GM13977 (cell line): ENCODE data around the gene VPS29.
"Not testable (repeated sequence)": the region's sequence is repeated elsewhere in the genome, so short reads cannot be mapped to it uniquely, and the experiment has no call there.

Experiments used
- DNase-seq: peaks from one replicate; pipeline ENCODE4 v3.0.0; 2012; ENCODE audit warnings: low spot score
- CTCF ChIP-seq: IDR thresholded peaks from 2 replicates; pipeline ENCODE4 v1.5.1; 2012; ENCODE audit warnings: mild to moderate bottlenecking, control low read depth; ENCODE audit not compliant: insufficient read depth; ENCODE audit errors: extremely low read depth, missing control alignments
- in situ Hi-C: fragments of 300-500 bp; cut with MboI; formaldehyde crosslinking; loops from one replicate; pipeline ENCODE4 v1.12.0; 2022; ENCODE audit warnings: low sequenced_read_pairs, low pct_unique_long_range_greater_than_20kb, mixed read lengths, inconsistent platforms; ENCODE audit not compliant: unreplicated experiment

Gene VPS29

GRCh38 chr12:110545812-110546211 is 43.9 kb upstream of the VPS29 start:
- in situ Hi-C loops, result no loop called here
- TF ChIP-seq CTCF, result no peak
- no peak for DNase-seq

GRCh38 chr12:110545259-110545658 is 43.3 kb upstream of the VPS29 start:
- DNase-seq, in situ Hi-C loops: not testable (repeated sequence)

DNA sequence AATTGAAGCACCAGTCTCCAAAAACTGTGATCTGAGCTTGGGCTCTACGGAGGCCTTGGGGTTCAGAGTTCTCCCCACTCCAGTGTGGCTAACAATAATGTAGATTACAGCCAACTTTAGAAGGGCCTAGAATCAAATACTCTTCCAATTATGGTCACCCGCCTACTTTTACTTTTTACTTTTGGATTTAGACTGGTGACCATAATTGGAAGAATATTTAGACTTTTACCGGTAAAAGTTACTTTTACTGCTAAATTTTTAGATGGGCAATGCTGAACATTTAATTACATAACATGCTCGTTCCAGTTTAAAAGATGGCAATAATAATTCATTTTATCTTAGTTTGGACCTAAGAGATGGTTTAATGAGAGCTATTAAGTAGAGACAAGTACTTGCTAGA is 42.1 kb upstream of the VPS29 start:
- no peak for TF ChIP-seq CTCF
- DNase-seq, result no peak
- in situ Hi-C loops, result no loop called here

GRCh38 chr12:110543252-110543959 is 41.5 kb upstream of the VPS29 start:
- no peak for TF ChIP-seq CTCF
- DNase-seq, result no peak
- in situ Hi-C loops, result no loop called here

- DNase-seq, result no peak
Observed at GRCh38 chr12:110540048-110540447, 38.1 kb upstream of the VPS29 start.

DNA sequence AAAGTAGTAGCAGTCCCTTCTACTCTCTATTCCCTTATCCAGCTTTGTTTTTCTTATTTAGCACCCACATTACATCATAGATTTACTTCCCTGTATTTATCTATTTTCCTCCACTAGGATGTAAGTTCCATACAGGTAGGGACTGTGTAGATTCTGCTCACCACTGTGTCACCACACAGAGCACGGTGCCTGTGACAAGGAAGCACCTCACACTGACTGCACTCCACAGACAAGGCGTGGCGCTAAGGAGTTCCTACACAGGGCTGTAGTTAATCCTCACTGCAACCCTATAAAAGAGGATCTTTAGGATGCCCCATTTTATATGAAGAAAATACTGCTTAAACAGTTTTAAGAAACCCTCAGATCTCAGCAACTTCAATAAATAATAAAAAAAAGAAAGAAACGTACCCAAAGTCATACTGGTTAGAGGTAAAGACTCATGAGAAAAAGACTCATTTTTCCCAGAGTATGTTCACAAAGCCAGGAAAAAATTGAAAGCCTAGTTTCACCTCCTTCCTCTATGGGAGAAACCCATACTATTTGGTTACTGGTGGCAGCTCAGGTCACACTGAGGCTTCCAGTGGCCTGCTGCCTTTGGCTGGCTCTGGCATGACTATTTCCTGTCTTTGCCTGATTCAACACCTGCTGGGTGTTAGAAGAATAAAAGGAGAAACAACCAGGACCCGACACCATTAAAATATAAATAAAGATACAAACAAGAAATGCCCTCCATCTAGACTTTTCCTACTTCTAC is 37.1 kb upstream of the VPS29 start:
- TF ChIP-seq CTCF, result no peak
- DNase-seq, result no peak
- in situ Hi-C loops, result no loop called here

More at GRCh38 chr12:110540048-110540447, 38.1 kb upstream of the VPS29 start:
- no peak for TF ChIP-seq CTCF
- in situ Hi-C loops, result no loop called here
